GM19035 (cell line): ENCODE data around the gene BMP2K.
"Not testable (repeated sequence)": the region's sequence is repeated elsewhere in the genome, so short reads cannot be mapped to it uniquely, and the experiment has no call there.

ENCODE experiments used
- ATAC-seq: cut with Tn5 transposase; IDR thresholded peaks from one replicate; pipeline ENCODE4 v1.9.1; 2021; ENCODE audit not compliant: unreplicated experiment

Gene BMP2K

DNA sequence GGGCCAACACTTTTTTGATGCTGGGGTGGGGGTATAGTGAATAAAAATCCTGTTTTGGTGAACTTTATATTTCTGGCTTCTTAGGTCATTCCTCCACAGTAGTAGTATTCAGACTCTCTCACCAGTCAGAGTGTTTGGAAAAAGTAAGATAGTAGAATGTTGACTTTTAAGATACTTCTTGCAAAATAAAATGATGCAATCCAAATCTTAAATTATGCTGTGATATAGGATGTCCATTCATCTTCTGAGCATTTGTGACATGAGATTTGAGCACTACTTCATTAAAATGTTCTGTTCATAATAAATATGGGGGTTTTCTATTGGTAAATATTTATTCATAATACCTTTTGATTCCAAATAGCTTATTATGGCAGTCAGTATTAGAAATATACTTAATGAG, 70.1 kb downstream of the BMP2K start:
- no peak for ATAC-seq

DNA sequence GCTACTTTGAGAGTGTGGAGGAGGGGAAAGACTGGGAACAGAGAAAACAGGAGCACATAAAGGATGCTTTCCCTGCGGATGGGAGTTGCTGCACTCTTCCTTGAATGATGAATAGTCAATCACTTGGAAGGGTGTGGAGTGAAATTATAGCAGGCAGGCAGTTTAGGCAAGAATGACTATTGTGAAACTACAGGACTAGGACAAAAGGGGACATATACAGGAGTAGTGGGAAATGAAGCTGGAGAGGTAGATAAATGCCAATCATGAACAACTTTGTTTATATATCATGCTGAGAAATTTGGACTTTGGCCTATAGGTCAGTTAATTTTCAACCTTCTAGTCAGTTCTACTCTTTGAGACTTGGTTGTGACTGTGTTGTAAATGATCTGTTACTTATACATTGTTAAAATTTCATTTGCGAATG, 86.2 kb downstream of the BMP2K start:
- no peak for ATAC-seq

DNA sequence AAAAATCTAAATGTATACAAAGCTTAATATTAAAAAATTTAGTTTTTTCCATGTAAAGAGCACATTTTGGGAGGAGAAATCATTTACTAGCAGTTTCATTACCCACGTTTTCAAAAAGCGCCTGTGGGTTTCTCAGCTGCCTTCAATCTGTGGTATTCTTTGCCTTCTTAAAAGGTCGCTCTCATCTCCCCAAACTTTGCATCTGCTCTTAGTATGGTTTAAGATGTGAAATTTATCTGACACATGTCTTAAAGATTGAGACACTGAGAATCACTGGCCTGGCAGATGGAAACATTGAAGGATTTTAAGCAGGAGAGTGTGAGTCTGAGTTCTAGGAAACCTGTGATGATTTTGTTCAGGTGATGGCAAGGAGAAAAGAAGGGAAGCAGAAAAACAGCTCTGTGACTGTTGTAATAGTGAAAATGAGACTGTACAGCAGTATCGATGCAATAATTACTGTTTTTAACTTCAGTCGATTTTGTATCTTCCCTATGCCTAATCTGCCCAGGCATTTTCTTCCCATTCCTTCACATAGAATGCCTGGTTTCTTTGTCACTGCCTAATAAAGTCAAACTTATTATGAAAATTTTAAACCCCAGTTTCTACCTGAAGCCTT, 87.2 kb downstream of the BMP2K start:
- no peak for ATAC-seq

DNA sequence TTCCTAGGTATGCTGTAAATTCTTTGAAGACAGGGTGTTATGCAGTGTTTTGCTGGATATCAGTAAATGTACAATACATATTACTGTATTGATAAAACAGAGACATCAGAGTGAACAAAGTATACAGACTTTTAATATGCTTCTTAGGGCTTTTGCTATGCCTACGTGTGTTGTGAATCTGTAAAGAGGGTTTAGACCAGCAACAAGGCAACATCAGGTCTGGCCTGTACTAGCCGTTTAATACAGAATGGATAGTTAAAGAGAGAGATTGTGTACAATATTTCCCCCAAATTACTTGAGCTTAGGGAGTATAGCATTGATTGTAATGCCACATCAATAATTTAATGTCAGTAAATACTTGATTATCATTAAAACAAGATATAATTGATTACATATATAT, 87.8 kb downstream of the BMP2K start:
- ATAC-seq = no peak

DNA sequence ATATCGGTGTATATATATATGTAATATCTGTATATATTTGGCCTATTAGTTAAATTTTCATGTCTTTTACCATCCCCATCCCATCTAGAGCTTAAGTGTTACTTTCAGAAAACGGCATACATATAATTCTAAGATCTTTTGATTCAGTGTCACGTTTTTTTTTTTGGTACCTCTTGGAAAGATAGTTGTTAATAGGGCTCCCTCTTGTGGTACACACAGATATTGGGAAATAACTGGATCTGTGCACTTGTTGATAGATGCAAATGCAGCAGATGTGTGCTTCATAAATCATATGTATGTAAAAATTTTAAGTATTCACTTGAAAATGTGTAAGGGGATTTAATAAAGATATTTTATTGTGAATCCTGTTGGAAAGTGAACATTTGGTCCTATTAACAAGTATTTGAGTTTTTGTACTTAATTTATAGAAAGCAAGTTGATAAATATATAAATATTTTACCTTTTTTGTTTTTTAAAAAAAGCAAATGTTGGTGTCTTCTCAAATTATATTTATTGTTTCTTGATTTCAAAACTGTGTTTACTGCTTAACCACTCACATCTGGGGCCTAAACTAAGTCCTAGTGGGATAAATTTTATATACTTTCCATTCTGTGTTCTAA, 88.4 kb downstream of the BMP2K start:
- no peak for ATAC-seq

DNA sequence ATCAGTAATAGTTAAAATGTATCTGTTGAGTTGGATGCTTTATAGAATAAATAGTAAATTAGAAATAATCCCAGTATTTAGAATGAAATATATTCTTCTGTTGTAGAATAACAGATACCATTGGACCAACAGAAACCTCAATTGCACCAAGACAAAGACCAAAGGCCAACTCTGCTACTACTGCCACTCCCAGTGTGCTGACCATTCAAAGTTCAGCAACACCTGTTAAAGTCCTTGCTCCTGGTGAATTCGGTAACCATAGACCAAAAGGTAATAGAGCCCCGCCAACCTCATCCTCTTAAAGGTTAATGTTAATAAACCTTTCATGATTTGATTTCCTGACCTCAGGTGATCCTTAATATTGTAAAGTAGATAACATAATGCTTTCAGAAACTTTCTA, 89.3 kb downstream of the BMP2K start:
- ATAC-seq = no peak

DNA sequence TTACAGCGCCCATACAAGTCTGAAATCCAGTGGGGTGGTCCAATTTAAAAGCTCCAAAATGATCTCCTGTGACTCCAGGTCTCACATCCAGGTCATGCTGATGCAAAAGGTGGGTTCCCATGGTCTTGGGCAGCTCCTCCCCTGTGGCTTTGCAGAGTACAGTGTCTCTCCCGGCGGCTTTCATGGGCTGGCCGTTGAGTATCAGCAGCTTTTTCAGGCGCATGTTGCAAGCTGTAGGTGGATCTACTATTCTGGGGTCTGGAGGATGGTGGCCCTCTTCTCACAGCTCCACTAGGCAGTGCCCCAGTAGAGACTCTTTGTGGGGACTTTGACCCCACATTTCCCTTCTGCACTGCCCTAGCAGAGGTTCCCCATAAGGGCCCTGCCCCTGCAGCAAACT, 92.6 kb downstream of the BMP2K start:
- not testable (repeated sequence) for ATAC-seq

DNA sequence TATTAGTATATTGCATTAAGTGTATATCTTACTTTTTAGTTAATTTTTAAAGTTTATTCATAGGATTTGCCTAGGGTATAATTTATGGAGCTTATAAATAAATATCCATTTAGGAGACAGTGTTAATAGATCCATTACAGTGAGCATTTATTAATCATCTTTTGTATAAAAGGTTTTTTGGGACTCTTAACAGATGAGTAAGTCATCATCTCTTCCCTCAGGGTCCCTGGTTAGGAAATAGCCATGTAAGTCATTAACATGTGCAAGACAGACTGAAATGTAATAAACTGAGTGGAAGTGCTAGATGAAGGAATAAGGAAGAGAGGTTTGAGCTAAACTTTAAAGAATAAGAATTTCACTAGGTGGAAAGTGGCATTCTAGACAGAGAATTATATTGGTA, 93.9 kb downstream of the BMP2K start:
- ATAC-seq = no peak

DNA sequence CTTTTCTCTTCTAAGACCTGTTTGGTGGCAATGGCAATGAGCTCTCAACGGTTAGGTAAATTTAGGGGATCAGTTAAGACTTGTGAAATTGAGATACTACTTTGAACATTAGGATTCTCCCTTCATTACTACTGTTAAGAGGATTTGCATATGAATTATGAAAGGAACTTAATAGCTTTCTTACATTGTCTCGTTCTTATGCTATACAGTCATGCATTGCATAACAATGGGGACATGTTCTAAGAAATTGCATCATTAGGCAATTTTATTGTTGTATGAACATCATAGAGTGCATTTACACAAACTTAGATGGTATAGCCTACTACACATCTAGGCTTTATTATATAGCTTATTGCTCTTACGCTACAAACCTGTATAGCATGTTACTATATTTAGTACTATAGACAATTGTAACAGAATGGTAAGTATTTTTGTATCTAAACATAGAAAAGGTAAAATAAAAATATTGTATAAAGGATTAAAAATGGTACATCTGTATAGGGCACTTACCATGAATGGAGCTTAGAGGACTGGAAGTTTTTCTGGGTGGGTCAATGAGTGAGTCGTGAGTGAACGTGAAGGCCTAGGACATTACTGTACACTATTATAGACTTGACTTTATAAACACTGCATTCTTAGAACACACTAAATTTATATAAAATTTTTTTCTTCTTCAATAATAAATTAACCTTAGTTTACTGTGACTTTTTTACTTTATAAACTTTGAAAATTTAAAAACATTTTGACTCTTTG, 100.6 kb downstream of the BMP2K start:
- no peak for ATAC-seq

DNA sequence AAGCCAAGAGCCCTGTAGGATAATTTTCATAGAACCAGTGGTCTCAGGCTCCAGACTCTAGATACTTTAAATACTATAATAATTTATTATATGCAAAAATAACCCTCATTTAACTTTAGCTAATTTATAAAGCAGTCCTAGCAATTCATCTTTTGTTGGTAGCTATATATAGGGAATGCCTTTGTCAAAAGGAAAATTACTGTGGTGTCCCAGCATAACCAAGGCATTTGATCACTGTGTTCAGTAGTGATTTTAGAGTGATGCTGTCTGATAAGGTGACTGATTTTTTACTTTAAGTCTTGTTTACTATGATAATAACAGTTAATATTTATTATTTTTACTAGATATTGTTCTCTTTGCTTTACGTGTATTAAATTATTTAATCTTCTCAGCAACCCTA, 101.9 kb downstream of the BMP2K start:
- no peak for ATAC-seq

DNA sequence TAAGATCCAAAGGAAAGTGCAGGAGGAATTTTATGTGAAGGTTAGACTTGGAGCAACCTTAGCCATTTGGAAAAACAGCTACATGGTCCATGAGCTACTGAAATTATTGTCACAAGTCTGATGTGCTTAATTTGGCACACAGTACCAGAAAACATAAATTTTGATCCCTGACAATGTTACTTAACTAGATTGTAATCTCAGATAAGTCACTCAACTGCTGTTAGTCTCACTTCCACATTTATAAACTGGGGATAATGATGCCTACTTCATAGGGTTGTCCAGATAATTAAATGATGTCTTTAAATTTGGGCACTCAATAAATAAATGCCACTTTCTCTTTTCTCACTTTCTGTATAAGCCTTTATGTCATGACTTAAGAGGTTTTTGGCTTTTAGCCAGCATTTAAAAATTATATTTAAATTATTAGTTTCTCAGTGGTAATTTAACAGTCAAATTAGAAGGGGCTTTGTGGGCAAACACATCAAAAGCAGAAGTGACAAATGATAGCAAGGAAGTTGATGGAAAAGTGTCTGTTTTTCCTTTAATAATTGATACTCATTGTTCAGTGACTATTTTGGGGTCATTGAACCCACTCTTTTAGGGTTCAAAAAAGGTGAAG, 104.8 kb downstream of the BMP2K start:
- ATAC-seq = no peak

DNA sequence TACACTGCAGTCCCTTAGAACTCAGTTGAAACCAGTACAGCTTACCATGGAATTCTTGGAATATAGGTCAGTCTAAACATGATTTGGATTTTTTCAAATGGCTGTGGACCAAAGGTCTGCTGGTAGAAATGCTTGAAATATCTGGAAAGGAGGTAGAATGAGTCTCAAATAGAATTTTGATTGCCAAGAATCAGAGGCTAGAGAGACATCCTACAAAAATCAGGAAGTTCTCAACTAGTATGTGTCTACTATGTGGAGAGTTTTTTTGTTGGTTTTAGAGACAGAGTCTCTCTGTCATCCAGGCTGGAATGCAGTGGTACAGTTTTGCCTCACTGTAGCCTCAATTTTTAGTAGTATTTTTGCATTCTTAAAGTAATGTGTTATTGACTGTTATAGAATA, 109.4 kb downstream of the BMP2K start:
- ATAC-seq = no peak

DNA sequence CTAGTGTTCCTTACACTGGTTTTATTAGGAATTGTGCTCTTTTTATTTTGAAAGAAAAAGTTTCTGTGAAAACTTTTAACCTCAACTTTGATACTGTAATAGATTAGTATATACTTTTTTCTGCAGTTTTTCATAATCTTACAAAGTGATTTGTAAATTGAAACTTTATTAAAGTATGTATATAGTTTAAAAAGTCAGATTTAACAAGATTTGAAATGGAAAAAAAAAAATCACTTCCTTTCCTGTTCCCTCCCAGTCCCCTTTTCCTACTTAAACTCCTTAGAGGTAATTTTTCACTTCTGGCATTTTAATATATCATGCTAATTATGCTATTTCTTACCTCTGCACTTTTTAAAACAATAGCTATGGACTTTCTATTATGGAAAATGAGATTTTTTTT, 113.8 kb downstream of the BMP2K start:
- no peak for ATAC-seq

DNA sequence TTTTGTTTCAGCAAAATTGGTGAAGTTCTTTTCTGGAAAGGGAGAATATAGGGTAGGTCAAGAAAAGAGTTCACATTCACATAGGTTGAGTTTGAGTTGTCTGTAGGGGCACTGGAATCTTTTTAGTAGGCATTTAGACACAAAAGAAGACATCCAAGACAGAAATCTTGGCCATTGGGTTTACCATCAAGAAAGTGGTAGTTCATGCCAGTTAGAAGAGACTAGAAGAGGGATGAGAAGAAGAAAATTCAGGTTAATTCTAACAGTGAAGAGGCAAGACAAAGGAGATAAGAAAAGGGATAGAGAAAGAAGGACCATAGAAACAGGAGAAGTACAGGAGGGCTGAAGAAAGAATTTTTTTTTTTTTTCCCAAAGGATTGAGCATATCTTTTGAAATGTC, 123.2 kb downstream of the BMP2K start:
- ATAC-seq = no peak

DNA sequence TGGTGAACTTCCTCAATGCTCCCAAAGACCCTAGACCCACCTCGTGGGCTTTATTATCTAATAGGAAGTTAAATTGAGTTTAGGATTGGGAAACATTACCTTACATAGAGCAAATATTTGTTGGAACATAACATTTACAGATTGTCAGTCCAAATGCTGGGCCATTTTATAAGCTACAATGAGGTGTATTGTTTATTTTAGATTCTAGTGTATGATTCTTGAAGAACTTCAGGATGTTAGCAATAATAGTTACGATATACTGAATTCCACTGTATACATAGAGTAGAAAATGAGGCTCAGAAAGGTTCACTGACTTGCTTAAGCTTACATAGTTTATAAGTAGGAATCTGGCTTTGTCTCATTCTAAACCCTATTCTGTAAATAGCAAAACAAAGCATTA, 125.7 kb downstream of the BMP2K start:
- ATAC-seq = no peak

DNA sequence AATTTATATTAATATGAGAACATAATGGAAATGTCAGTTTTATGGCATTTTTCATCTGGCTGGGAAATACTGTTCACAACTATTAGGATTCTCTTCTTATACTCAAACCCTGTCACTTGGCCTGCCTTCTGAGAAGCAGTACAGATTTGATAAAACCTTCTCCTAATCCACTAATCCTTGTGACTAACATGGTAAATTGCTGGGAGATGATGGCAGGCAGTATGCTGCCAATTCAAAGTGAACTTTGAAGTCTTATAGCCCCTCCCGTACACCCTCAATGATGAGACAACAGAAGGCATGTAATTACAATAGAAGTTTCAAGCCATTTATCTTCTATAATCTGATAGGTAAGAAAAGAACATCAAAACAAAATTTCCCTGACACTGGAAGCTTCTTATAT, 126.1 kb downstream of the BMP2K start:
- no peak for ATAC-seq

DNA sequence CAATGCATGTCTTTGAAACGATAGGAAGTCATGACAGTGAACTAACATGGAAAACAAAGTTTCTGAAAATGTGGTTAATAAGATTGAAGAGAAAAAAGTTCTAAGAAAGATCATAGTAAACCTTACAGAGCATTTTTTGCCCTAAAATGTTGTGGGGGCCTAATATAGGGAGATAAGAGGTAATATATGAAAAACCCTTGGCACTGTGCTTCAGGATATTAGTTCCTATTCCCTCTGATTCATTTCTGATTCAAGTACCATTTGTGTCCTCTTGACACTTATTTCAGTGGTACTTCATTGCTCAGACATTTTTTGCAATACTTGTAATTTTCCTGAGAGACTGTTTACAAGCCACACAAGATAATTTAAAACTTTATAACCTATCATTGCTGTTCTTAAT, 128.0 kb downstream of the BMP2K start:
- no peak for ATAC-seq

DNA sequence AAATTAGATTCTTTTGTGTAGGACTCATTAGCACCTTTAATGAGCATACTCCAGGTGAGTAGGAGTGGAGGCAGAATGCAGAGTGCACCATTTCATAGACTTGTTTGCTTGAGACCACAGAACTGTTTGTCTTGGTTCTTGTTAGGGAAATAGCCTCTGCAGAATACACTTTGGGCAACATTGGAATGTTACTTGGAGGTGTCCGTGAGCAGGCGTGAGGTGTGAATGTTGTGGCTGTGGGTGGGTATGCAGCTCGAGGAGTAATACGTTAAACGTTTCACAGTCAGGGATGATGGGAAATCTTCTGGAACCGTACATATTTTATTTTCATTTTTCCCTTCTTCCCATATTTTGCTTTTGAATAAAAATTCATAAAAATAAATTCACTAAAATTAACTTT, 131.5 kb downstream of the BMP2K start:
- ATAC-seq = no peak

DNA sequence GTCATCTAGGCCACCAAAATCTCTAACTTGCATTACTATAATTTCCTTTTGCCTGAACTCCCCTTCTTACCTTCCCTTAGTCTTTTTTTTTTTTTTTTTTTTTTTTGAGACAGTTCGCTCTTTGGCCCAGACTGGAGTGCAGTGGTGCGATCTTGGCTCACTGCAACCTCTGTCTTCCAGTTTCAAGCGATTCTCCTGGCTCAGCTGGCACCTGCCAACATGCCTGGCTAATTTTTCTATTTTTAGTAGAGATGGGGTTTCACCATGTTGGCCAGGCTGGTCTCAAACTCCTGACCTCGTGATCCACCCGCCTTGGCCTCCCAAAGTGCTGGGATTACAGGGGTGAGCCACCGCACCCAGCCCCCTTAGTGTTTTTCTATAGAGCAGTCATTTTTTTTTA, 132.8 kb downstream of the BMP2K start:
- ATAC-seq = not testable (repeated sequence)

DNA sequence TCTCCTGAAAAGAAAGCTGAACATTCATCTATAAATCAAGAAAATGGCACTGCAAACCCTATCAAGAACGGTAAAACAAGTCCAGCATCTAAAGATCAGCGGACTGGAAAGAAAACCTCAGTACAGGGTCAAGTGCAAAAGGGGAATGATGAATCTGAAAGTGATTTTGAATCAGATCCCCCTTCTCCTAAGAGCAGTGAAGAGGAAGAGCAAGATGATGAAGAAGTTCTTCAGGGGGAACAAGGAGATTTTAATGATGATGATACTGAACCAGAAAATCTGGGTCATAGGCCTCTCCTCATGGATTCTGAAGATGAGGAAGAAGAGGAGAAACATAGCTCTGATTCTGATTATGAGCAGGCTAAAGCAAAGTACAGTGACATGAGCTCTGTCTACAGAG, 134.5 kb downstream of the BMP2K start:
- ATAC-seq = no peak

DNA sequence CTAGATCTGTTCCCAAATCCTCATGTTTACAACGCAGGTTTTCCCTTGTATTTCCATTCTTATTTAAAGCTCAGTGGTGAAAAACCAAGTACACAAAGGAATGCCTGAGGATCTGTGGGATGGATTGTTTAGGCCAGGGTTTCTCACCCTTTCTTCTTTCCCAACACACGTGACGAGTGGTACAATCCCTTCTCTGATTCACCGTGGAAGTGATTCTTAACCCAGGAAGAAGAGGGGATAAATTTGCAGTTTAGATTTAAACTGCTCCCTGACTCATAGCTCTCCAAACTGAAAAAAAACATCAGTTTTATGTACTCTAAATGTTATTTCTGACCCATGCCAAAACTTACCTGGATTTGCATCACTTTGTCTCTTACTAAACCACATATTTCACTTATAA, 146.1 kb downstream of the BMP2K start:
- ATAC-seq = no peak
